Progenitor cell of endocrine pancreas (in vitro differentiated cells): Measurements from ENCODE around the gene SMIM23. TPM values are rescaled to one million over a fixed set of nuclear protein-coding genes. Genes with fewer than 3 reads are reported as not detected.

Source experiments
- DNase-seq: peaks from one replicate; pipeline ENCODE4 v3.0.0; 2021; ENCODE audit warnings: low spot score; ENCODE audit not compliant: unreplicated experiment
- H3K27ac Mint-ChIP-seq: 2 replicates; pipeline ENCODE4 v1.8.0; 2021; ENCODE audit warnings: mild to moderate bottlenecking, moderate library complexity, mixed read lengths
- H3K27me3 Mint-ChIP-seq: 2 replicates; pipeline ENCODE4 v1.8.0; 2021; ENCODE audit warnings: mixed read lengths
- H3K36me3 Mint-ChIP-seq: 2 replicates; pipeline ENCODE4 v1.8.0; 2022; ENCODE audit warnings: mixed read lengths; ENCODE audit not compliant: insufficient read depth
- H3K4me1 Mint-ChIP-seq: 2 replicates; pipeline ENCODE4 v1.8.0; 2021; ENCODE audit warnings: low read depth, mixed read lengths
- H3K4me3 Mint-ChIP-seq: 2 replicates; pipeline ENCODE4 v1.8.0; 2021; ENCODE audit warnings: low read depth, mild to moderate bottlenecking, moderate library complexity, mixed read lengths
- H3K9me3 Mint-ChIP-seq: 2 replicates; pipeline ENCODE4 v1.8.0; 2021; ENCODE audit warnings: low read depth, mixed read lengths
- CTCF ChIP-seq: fragments of 200-600 bp; sonication (generic); IDR thresholded peaks from one replicate; pipeline ENCODE4 v1.5.0; 2021; ENCODE audit warnings: antibody characterized with exemption, mild to moderate bottlenecking; ENCODE audit not compliant: unreplicated experiment
- total RNA-seq: library from RNA; stranded (reverse); gene quantifications from 2 replicates; pipeline ENCODE4 v1.2.1, GENCODE V29; 2021

The SMIM23 gene
- total RNA-seq, 1 donor from 2014 or later: not detected

- Mint-ChIP-seq H3K36me3 (no peaks in the 10 kb centered on the region), H3K27me3 (peaks cover 9% of the 10 kb centered on the region), H3K9me3 (peaks cover 2% of the 10 kb centered on the region), H3K27ac (no peak overlapping the region), H3K4me1 (no peaks in the 10 kb centered on the region), H3K4me3 (no peak overlapping the region)
- TF ChIP-seq CTCF: no peak
- DNase-seq: no peak
Measured at GRCh38 chr5:171749365-171749764, 36.3 kb upstream of the SMIM23 start.

DNA sequence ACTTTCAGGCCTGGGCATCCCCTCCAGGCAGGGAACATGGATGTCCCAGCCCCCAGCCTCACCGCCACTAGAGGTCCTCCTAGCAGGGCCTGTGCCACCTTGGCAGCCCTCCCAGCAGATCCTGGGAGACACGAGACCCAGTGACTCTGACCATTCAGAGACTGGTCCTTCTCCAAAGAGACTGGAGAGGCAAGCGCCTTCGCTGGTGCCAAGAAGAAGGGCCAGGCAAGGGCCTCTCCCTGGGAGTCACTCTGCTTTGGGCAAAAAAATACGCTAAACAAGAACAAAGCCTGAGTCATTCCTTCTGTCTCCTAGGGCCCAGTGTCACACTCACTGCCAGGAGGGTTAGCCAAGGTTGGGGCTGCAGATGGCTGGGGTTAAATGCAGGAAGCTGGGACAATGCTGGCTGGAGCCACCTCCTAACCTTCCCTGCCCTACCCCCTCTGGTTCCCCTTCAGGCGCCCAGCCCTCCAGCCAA lies 35.3 kb upstream of the SMIM23 start:
- no peaks in the 10 kb centered on the region for H3K36me3 Mint-ChIP-seq
- peaks cover 8% of the 10 kb centered on the region for H3K27me3 Mint-ChIP-seq
- peak; percentile 22 for TF ChIP-seq CTCF
- no peak overlapping the region for H3K27ac Mint-ChIP-seq
- no peaks in the 10 kb centered on the region for H3K4me1 Mint-ChIP-seq
- no peak for DNase-seq
- no peak overlapping the region for H3K4me3 Mint-ChIP-seq
- H3K9me3 Mint-ChIP-seq: no peaks in the 10 kb centered on the region

GRCh38 chr5:171755354-171755821 lies 30.2 kb upstream of the SMIM23 start:
- no peak overlapping the region for H3K4me3 Mint-ChIP-seq
- no peak overlapping the region for H3K27ac Mint-ChIP-seq
- peaks cover 3% of the 10 kb centered on the region for H3K27me3 Mint-ChIP-seq
- no peaks in the 10 kb centered on the region for H3K9me3 Mint-ChIP-seq
- H3K4me1 Mint-ChIP-seq: no peaks in the 10 kb centered on the region
- no peak for TF ChIP-seq CTCF
- DNase-seq: no peak
- H3K36me3 Mint-ChIP-seq: no peaks in the 10 kb centered on the region

DNA sequence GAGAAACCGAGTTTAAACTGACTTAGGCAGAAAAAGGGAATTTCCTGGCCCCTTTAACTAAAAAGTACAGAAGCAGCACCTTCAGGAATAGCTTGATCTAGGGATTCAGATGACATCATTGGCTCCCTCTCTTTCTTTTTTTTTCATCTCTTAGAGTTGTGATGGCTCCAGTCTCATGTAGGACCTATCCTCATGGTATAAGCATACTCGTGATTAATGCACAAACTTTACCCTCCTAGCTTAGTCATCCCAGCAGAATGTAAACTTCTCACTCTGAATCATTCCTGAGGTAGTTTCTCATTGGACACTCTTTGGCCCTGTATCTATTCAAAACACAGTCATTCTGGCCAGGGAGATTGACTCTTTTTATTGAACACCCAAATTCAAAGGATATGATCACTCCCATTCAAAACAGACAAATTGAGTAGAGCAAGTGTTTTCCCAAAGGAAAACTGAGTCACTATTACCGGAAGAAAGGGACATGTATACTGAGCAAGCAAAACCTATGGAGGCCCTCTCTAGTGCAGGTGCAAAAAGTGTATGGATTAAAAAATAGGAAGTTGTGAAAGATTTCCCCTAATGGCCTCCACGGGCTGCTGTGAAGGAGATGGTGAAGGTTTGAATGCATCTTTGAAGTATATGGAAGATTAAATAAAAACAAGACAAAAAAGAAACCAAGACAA lies 27.6 kb upstream of the SMIM23 start:
- Mint-ChIP-seq H3K4me1 (no peaks in the 10 kb centered on the region), H3K36me3 (no peaks in the 10 kb centered on the region), H3K27ac (no peak overlapping the region), H3K27me3 (peaks cover 3% of the 10 kb centered on the region), H3K4me3 (no peak overlapping the region), H3K9me3 (no peaks in the 10 kb centered on the region)
- DNase-seq: no peak
- no peak for TF ChIP-seq CTCF

GRCh38 chr5:171759777-171760176 lies 25.8 kb upstream of the SMIM23 start:
- TF ChIP-seq CTCF: no peak
- Mint-ChIP-seq H3K27ac (no peak overlapping the region), H3K4me1 (no peaks in the 10 kb centered on the region), H3K4me3 (no peak overlapping the region), H3K27me3 (peaks cover 9% of the 10 kb centered on the region), H3K9me3 (no peaks in the 10 kb centered on the region), H3K36me3 (no peaks in the 10 kb centered on the region)
- no peak for DNase-seq
